ENCODE data around the gene PSAP.

DNA sequence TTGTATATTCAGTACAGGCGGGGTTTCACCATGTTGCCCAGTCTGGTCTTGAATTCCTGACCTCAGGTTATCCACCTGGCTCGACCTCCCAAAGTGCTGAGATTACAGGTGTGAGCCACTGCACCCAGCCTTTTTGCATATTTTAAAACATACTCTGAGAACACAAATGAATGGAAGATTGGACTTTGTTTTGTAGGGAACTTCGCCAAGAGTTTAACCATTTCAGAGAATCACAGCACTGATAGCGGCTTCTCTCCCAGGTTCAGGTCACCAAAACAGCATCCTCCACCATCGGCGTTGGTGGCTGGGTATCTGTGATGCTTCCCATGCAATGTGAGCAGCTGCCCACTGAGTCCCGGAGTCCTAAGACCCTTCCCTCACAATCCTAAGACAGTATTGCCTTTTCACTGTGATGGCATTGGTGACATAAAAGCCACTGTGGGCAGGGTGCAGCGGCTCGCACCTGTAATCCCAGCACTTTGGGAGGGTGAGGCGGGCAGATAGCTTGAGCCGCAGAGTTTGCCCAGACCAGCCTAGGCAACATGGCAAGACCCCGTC, 42.3 kb upstream of the PSAP start:
- TF ChIP-seq POLR2A (IDR thresholded peaks at IDR 0.05; ENCODE audit: low read length) (no peak), GATA1 (IDR thresholded peaks at IDR 0.05; ENCODE audit: low read depth, low read length) (no peak)
